Activated naive CD4-positive, alpha-beta T cell treated with Interleukin-2 at 50 U/mL for 16 hours (primary cell): ENCODE results near the gene AP5Z1.

Experiments used
- DNase-seq: peaks from one replicate; pipeline ENCODE4 v3.0.0-alpha.2; 2020

AP5Z1 gene

DNA sequence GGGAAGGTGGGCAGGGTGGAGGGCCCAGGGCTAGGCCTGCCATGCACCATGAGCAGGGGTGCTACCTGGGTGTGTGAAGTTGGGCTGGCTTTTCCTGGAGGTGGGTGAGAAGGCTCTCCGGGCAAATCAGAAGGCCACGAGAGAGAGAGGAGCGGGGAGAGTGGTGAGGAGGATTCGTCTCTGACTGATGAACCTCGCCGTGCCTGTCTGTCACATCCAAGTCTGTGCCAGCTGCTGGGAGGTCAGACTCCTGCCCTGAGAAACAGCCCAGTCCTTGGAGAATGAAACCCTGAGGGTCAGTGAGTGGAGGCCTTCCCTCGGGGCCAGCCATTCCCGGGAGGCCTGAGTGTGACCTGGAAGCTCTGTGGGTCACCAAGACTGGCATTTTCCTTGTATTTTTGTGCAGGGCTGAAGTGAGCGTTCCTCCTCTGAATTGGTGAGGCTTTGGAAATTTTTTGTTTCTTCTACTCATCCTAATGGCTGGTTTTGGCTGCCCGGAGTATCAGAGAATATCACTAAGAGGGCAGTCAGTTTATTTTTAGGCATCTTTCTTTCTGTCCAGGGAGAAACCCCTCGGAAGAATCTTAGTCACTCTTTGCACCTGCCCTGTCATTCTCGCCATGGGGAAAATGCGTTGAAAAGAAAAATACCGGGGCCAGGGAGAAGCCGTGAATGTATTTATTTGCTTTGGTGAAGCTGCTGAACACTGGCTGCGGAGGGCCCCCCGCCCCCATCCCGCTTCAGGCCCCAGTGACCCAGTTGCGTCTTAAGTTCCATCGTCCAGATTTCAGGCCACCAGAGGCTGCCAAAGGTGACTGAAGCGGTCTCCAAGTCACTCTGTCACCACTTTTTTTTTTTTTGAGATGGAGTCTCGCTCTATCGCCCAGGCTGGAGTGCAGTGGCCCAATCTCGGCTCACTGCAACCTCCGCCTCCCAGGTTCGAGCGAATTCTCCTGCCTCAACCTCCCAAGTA is 6.5 kb upstream of the AP5Z1 start:
- no peak for DNase-seq

DNA sequence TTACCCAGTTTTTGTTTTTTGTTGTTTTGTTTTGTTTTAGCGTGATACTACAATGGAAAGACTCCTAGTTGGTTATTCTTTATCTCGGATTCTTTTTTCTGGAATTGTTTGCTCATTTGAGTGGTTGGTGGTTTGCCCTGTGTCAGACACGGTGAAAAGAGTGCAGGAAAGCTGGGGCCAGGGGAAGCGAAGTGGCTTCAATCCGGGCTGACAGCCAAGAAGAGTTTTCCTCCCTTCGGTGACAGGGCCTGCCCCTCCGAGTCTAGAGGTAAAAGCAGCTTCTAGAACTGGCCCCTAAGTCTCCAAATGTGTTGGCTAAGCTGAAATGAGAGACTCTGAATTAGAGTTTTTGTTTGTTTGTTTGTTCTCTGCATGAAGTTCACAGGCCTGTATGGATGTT is 5.7 kb upstream of the AP5Z1 start:
- DNase-seq, result no peak

DNA sequence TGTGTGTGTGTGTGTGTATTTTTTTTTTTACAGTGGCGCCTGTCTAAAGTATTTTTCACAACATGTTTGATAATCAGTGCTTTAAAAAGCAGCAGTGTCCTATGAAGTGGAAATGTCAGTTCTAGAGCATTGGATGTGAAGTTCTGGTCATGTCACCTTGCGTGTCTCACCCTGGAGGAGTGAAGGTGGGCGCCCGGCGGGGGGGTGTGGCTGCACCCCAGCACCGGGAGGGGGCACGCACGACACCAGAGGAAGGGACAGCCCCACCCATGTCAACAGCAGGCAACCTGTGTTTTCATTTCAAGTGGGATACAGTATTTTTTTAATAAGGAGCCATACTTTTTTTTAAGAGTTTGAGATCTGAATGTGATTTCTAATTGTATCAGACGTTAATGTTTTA is 4.5 kb upstream of the AP5Z1 start:
- no peak for DNase-seq

DNA sequence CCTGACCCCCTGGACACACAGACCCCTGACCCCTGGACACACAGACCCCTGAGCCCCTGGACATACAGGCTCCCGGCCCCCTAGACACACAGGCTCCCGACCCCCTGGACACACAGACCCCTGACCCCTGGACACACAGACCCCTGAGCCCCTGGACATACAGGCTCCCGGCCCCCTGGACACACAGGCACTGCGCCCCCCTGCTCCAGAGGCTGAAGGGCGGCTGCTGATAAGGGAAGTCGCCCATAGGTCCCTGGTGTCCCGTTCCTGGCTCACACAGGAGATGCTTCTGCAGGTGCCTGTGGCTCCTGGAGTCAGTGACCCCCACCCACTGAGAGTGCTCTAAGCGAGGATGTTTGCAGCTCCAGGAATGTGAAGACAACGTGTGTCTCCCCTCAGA is 3.7 kb upstream of the AP5Z1 start:
- DNase-seq, result no peak

- no peak for DNase-seq
Observed at GRCh38 chr7:4772306-4772705, 3.1 kb upstream of the AP5Z1 start.

- no peak for DNase-seq
Observed at GRCh38 chr7:4774007-4774406, 1.4 kb upstream of the AP5Z1 start.

DNA sequence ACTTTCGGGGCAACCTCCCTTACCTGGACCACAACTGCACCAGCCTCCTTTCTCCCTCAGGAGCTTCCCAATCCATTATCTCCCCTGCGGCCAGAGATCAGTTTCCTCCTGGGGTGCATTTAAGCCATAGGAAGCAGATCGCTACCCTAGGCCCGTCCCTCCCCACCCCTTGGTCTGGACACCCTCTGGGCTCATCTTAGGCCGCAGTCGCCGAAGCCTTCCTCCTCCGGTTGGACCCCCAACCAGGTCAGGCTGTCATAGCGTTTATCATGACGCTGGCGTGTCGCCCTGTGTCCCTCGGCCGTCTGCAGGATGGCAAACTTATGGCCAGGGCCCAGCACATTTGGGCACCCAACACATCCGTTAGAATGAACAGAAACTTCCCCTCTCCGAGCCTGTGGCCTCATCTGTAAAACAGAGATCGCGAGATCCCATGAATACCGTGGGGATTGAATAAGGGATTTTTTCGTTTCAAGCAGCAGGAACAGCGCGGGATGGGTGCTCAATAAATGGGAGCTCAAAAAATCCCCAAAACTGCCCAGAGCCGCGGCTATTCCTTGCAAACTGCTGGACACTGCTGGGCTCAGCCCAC is 669 bp upstream of the AP5Z1 start:
- DNase-seq, result no peak

GRCh38 chr7:4775848-4776623 is 613 bp downstream of the AP5Z1 start:
- peak; percentile 59 for DNase-seq

- DNase-seq, result no peak
Observed at GRCh38 chr7:4779118-4779517, 3.7 kb downstream of the AP5Z1 start.

DNA sequence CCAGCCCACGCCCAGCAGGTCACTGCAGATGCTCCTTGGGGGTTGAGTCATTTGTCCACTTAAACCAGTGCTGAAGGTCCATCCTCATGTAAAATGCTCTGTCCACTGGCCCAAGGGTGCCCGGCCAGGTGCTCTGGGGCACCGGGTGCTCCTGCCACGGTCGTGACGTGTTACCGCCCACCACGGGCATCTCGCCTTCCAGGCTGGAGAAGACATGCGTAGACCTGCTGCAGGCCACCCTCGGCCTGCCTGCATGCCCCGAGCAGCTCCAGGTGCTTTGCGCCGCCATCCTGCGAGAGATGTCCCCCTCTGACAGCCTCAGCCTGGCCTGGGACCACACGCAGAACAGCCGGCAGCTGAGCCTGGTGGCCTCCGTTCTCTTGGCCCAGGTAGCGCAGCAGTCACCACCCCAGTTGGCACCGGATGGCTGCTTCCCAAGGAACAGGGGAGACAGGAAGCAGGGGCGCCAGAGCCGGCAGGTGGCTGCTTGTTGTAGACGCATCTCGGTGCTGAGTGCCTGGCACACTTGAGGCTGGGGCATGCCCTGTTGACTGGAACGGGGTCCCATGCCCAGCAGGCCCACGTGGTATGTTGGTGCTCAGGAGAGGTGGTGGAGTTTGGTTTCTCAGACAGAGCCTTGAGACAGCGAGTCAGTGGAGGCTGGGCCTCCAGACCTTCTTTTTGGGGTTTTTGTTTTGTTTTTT is 6.1 kb downstream of the AP5Z1 start:
- no peak for DNase-seq

GRCh38 chr7:4782333-4783291 is 7.2 kb downstream of the AP5Z1 start:
- no peak for DNase-seq

DNA sequence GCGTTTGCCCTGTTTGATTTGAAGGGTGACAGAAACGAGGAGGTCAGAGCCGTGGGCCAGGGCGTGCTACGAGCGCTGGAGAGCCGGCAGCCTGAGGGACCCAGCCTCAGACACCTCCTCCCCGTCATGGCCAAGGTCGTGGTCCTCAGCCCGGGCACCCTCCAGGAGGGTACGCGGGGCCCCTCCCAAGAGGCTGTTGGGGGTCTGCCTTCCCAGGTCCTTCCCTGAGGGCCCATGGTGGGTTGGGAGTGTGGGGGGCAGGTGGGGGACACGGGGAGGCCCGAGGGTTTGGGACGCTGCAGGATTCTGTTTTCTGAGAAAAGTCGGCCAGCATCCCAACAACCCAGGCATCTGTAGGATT is 7.8 kb downstream of the AP5Z1 start:
- DNase-seq, result no peak

GRCh38 chr7:4783762-4784351 is 8.4 kb downstream of the AP5Z1 start:
- DNase-seq, result no peak

DNA sequence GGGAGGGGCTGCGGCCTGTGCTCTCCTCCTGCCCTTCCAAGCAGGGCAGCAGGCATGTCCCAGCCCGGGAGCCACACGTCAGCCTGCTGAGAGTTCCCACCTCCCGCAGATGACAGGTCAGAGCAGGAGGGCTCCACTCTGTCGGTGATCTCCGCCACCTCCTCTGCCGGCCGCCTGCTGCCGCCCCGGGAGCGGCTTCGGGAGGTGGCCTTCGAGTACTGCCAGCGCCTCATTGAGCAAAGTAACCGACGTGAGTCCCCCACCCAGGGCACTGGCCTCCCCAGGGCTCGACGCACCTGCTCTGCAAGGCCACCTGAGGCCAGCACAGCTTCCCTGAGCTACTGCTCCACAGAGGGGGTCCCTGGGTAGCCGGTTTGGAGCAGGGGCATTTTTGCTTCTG is 9.4 kb downstream of the AP5Z1 start:
- DNase-seq, result no peak

- DNase-seq, result no peak
Observed at GRCh38 chr7:4785371-4785770, 9.9 kb downstream of the AP5Z1 start.

GRCh38 chr7:4786015-4786414 is 10.6 kb downstream of the AP5Z1 start:
- DNase-seq, result no peak

DNA sequence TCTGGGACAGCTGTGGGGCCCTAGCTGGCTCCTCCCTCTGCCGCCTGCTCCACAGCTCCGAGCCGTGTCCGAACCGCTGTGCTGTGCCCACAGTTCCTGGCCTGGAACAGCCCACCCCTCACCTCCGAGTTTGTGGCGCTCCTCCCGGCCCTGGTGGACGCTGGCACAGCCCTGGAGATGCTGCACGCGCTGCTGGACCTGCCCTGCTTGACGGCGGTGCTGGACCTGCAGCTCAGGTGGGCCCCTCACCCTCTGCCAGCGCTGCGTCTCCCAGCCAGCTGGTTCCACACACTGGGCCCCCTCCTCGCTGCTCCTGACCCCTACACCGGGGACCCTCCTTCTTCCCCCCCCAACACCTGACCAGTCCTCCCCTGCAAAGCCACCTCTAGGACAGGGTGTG is 12.1 kb downstream of the AP5Z1 start:
- DNase-seq, result no peak

DNA sequence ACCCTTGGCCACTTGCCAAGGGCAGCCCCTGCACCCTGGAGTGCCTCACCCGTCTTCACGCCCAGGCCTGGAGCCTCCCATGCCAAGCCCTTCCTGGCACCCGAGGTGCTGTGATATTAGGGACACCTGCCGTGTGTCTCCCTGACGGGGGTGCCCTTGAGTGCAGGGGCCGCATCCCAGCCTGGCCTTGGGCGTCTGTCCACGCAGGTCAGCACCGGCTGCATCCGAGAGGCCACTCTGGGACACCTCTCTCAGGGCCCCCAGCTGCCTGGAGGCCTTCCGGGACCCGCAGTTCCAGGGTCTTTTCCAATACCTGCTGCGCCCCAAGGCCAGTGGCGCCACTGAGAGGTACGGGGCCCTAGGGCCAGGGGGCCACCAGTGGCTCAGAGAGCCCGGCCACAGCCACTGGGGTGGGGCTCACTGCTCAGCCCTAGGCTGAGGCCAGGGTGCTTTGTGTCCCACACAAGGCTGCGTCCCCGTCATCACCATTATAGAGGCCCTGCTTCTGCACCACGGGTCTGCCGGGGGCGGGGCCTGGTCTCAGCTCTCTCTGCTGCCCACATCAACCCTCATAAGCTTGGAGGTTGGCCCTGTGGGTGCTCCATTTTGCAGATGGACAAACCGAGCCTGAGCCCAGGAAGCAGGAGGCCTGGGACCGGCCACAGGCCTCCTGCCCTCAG is 12.7 kb downstream of the AP5Z1 start:
- DNase-seq, result no peak

DNA sequence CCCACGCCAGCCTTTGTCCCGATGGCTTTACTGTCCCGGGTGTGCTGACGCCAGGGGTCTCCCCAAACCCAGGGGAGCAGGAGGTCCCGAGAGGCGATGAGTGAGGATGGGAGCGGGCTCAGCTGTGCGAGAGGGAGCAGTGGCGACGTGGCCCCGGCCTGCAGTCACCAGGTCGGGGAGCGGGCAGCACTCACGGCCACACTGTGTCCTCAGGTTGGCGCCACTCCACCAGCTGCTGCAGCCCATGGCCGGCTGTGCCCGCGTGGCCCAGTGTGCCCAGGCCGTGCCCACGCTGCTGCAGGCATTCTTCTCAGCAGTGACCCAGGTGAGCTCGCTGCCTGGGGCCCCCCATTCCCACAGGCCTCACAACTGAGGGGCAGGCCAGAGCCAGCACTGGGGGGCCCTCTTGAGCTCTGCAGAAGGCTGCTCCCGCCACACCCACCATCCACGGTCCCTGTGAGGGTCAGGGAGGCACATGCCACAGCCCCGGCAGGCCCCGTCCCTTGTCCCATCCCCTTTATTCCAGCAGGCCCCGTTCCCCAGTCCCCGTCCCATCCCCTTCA is 13.3 kb downstream of the AP5Z1 start:
- no peak for DNase-seq
